GM19395 (cell line): ENCODE measurements around the gene ZBTB48.

Source experiments
- ATAC-seq: cut with Tn5 transposase; IDR thresholded peaks from one replicate; pipeline ENCODE4 v1.9.1; 2021; ENCODE audit warnings: mild to moderate bottlenecking, moderate library complexity; ENCODE audit not compliant: unreplicated experiment

The ZBTB48 gene

DNA sequence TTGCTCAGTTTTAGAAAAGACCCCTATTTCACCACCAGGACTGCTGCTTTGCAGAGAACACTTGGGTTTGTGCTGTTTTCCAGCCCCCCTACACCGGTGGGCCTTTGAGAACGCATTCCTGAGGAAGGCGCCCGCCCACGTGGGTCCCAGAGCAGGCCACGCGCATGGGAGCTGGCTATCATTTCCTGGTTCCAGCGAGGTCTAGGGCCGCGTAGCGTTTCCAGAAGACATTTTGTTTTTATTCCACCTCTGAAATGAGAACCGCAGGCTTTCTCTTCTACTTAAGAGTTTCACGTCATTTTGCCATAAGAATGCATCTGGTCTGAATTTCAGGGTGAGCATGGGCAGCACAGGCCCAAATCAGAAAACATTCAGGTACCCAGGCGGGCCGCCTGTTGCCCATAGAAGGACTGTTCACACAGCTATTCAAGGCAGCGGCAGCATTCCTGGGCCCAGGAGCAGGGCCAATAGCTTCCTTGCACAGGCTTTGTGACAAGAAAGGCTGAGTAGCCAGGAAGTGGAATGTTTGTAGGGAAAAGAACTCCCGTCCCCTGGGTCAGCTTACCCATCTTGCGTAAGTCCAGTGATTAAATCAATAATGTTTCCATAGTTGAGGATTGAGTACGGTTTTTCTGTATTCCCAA is 24.2 kb downstream of the ZBTB48 start:
- ATAC-seq = no peak

DNA sequence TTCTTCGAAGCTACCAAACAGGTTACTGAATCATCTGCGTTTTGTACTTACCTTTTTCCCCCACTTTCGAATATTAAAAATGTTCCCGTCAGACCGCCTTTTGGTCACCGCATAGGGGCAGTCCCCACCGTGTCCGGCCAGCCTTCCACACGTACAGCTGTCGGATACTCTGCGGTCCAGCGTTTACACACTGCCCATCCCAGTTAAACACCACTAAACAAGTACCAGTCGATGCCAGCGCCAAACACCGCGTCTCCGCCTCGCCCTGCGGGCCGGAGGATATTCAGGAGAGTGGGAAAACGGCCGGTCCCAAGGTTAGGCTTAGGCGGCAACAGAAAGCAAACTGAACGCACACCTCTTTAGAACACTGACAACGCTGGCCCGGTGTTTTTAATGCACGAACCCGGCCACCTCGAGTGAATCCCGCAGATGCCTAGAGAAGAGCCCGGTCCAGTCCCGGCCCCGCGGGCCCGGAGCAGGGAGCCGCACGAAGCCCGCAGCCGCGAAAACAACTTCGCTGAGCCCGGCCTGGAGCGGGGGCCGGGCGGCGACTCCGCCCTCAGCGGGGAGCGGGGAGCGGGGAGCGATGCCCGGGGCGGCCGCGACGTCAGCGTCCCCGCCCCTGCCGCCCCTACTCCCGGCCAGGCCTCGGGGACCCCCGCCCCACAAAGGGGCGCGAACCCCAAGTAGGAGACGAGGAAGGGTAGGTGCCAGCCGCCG is 33.0 kb downstream of the ZBTB48 start:
- peak; percentile 41 for ATAC-seq

DNA sequence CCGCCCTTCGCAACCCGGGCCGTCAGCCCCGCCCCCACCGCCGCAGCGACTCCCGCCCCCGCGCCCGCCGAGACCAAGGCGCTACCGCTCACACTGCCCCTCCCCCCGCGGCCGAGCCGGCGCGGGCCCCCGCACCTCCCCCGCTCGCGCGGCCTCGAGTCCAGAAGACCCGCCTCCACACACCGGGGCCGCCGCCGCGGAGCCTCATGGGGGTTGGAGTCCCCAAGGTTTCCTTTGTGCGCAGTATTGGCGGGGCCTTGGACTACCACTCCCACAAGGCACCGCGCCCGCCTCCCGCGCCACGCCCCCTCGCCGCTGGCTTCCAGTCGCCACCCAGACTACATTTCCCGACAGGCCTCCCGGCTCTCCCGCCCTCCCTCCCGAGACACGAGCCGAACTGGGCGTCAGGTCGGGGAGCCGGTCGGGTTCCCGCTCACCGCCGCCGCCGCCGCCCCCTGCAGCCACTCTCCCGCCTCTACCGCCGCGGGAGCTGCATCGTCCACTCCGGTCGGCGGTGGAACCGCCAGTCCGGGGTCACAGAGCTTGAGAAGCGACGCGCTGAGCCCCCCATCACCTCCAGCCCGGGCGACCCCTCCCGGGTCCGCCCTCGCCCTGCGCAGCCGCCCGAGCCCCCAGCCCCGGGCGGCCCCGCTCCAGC is 33.7 kb downstream of the ZBTB48 start, which contains the start of gene PHF13:
TSS of gene PHF13 (plus strand) at position 371 of the 658 bp plus-strand sequence. CDS start 336 bp downstream, outside the sequence.
- ATAC-seq = peak; percentile 86

DNA sequence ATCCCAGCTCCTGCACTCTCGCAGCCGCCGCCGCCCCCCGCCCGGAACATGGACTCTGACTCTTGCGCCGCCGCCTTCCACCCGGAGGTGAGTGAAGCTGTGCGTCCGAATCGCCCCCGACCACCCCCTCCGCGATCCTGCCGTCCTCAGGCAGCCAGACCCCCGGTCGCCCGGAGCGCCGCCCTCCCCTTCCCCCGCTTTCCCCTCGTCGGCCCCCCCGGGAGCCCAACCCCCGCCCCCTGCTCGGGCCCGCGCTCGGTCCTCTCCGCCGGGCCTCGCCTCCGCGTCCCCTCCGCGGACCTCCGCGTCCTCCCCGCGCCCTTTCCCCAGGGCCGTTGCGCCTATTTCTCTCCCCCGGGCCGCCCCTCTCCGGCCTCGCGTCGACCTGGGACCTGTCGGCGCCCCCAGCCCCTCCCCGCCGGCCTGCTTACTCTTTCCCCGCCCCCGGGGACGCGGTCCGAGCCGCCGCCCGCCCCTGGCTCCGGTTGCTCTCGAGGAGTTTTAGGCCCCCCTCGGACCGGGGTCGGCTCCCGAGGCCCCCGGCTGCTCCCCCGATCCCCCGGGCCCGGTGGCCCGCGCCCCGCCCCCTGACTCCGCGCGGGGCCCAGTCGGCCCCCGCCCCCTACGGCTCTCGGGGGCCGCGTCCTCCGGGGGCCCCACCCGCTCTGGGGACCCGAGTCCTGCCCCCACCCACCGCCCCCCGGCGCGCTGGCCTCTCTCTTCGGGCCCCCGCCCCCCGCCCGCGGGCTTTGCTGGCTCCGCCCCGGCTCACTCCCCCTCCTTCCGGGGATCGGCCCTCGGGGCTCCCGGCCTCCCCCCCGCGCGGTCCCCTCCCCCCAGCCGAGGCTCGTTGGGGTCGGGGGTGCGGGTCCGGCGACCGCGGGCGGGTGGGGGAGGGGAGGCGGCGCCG is 34.5 kb downstream of the ZBTB48 start:
- no peak for ATAC-seq

DNA sequence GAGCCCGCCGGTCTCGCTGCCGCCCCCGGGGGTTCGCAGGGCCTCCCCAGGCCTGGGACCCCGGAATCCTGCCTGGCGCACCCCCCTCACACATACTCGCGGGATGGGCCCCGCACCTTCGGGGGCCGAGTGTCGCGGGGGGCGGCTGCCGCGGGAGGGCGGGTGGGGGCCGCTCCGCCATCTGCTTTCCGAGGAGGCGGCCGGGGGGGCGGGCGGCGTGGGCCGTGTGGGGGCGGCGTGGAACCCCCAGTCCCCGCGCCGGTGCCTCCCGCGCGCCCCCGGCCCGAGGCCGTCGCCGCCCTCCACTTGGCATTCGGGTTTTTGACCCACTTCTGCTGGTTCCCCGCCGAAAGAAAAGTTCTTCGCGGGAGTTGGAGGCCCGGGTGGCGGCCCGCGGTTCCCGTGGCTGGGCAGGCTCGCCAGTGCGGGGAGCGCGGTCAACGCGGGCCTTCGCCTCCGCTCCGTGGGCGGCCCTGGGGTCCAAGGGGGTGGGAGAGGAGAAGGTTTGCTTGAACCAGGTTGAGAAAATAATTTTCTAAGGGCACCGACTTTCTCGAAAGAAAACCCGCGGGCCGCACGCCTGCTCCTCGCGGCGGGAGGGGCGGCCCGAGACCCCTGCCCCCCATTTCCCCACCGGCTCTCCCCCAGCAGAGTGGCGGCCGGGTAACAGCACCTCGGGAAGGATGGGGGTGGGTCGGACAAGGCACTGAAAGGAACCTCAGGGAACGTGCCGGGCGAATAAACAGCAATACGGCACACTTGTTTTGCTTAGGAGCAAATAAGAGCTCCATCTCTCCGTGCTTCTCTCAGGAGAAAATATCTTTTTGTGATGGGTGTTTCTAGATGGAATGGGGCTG is 35.4 kb downstream of the ZBTB48 start:
- no peak for ATAC-seq

DNA sequence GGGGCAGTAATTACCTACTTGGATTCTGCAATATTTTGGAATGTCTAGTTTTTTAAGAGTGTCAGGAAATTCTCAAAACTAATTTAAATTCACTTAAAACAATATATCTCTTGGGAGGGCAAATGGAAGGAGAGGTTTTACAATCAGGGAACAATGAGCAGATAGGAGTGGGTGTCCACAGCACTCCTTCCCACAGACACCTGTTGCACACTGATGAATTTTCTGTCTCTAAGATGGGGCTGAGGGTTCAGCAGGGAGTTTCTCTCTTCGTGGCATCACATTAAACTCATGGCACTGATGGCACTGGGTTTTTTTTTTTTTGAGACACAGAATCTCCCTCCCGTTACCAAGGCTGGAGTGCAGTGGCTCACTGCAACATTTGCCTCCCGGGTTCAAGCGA is 39.3 kb downstream of the ZBTB48 start:
- ATAC-seq = no peak

- no peak for ATAC-seq
Observed at GRCh38 chr1:6621429-6622391, 41.9 kb downstream of the ZBTB48 start.

GRCh38 chr1:6622396-6623152 is 42.8 kb downstream of the ZBTB48 start:
- ATAC-seq = no peak

GRCh38 chr1:6623269-6623965 is 43.6 kb downstream of the ZBTB48 start:
- no peak for ATAC-seq

- peak; percentile 71 for ATAC-seq
Observed at GRCh38 chr1:6624710-6625583, 45.2 kb downstream of the ZBTB48 start, which contains the start of gene THAP3. THAP3 (plus strand) TSS chr1:6624868; CDS start chr1:6625219, 351 bp downstream.

DNA sequence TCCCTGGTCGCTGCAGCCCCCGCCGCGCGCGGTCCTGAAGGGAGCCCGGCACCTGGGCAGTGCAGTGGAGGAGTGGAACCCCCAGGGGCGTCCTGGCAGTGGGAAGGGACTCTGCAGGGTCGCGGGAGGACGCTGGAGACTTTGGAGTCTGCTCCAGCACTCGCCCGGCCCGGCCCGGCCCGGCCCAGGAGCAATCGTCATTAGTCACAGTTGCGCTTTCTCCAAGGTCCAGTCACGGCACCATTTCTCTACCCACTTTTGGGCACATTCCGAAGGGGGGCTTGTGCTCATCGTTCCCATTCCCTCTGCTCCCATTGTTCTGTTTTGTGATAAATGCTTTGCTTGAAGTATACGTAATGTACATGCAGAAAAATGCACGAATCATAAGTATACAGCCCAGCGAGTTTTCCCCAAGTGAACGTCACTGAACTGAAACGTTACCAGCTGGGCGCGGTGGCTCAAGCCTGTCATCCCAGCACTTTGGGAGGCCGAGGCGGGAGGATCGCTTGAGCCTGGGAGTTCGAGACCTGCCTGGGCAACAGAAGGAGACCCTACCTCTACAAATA is 45.9 kb downstream of the ZBTB48 start:
- ATAC-seq = peak; percentile 46

GRCh38 chr1:6627031-6627430 is 47.2 kb downstream of the ZBTB48 start:
- no peak for ATAC-seq

DNA sequence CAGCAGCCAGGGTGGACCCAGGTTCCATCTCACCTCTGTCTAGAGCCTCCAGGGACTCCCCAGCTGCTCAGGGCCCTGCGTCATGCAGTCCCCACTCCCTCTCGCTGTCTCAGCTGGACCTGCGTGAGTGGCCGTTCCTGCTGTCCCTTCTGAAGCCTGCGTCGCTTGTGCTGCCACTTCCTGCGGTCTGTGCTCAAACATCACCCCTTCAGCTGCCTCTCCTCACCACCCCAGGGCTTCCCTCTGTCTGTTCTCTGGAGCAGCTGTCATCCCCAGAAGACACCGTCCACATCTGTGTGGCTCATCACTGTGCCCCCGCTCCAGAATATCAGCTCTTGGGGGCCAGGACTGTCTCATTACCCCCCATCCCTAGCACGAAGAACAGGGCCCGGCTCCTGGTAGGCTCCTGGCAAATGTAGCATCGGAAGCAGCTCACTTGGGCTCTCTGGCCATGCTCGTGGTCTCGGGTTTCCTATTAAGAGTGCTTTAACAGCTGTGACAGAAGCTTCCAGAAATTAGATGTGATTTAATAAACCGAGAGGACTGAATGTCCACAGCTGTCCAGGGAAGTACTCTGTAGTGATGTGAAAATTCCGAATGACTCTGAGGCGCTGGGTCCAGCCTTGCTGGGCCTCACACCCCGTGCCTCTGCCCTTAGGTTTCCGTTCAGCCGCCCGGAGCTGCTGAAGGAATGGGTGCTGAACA is 48.2 kb downstream of the ZBTB48 start:
- ATAC-seq = no peak

- ATAC-seq = no peak
Observed at GRCh38 chr1:6628971-6629479, 49.2 kb downstream of the ZBTB48 start.

- no peak for ATAC-seq
Observed at GRCh38 chr1:6630027-6630426, 50.2 kb downstream of the ZBTB48 start.
